KMS-11 (cell line): ENCODE results near the gene TRAF1.

Experiments
- H2AFZ ChIP-seq: fragments of 200-600 bp; sonication (generic); 2 replicates; pipeline ENCODE4 v1.6.1; 2016; ENCODE audit warnings: antibody characterized with exemption, mixed run types, low read depth
- H3K27ac ChIP-seq: fragments of 200-600 bp; sonication (generic); 2 replicates; pipeline ENCODE4 v1.6.1; 2016; ENCODE audit warnings: mild to moderate bottlenecking, mixed run types
- H3K27me3 ChIP-seq: fragments of 200-600 bp; sonication (generic); 2 replicates; pipeline ENCODE4 v1.6.1; 2017; ENCODE audit warnings: mild to moderate bottlenecking, low read depth, mixed run types, moderate library complexity; ENCODE audit not compliant: insufficient read depth
- H3K36me3 ChIP-seq: fragments of 200-600 bp; sonication (generic); 2 replicates; pipeline ENCODE4 v1.6.1; 2017; ENCODE audit warnings: mild to moderate bottlenecking, mixed run types; ENCODE audit not compliant: insufficient read depth
- H3K4me1 ChIP-seq: fragments of 200-600 bp; sonication (generic); 2 replicates; pipeline ENCODE4 v1.6.1; 2016; ENCODE audit warnings: mild to moderate bottlenecking, low read depth, mixed run types; ENCODE audit not compliant: poor library complexity, severe bottlenecking
- H3K4me2 ChIP-seq: fragments of 200-600 bp; sonication (generic); 2 replicates; pipeline ENCODE4 v1.7.0; 2016; ENCODE audit warnings: mild to moderate bottlenecking, mixed run types
- H3K4me3 ChIP-seq: fragments of 200-600 bp; sonication (generic); IDR thresholded peaks from 2 replicates; pipeline ENCODE4 v1.6.1; 2017; ENCODE audit warnings: low read depth, low read length, mixed read lengths; ENCODE audit not compliant: insufficient read depth
- H3K79me2 ChIP-seq: fragments of 200-600 bp; sonication (generic); 2 replicates; pipeline ENCODE4 v1.6.1; 2016; ENCODE audit warnings: low read depth, mixed run types; ENCODE audit not compliant: insufficient read depth
- H3K9ac ChIP-seq: fragments of 200-600 bp; sonication (generic); 2 replicates; pipeline ENCODE4 v1.6.1; 2016; ENCODE audit warnings: mild to moderate bottlenecking, mixed run types
- H4K20me1 ChIP-seq: fragments of 200-600 bp; sonication (generic); 2 replicates; pipeline ENCODE4 v1.6.1; 2016; ENCODE audit warnings: mild to moderate bottlenecking, mixed run types; ENCODE audit not compliant: insufficient read depth
- CTCF ChIP-seq: fragments of 200-600 bp; sonication (generic); conservative IDR thresholded peaks from 2 replicates; pipeline ENCODE4 v1.6.1; 2017; ENCODE audit warnings: low read depth, mild to moderate bottlenecking, antibody characterized with exemption, low read length, moderate library complexity, mixed read lengths

The TRAF1 gene

GRCh38 chr9:120893611-120894307 is 32.8 kb downstream of the TRAF1 start:
- Histone ChIP-seq H3K36me3 (no peaks in the 10 kb centered on the region), H3K27ac (peak overlapping the region; percentile 94), H3K4me3 (no peak overlapping the region), H3K4me2 (peak overlapping the region; percentile 77), H2AFZ (peak overlapping the region; percentile 16; the same call in 1 of the 2 replicates), H4K20me1 (no peaks in the 10 kb centered on the region), H3K27me3 (no peaks in the 10 kb centered on the region), H3K9ac (peak overlapping the region; percentile 53), H3K4me1 (peaks cover 91% of the 10 kb centered on the region), H3K79me2 (no peaks in the 10 kb centered on the region)
- TF ChIP-seq CTCF: no peak

GRCh38 chr9:120892748-120893610 is 33.6 kb downstream of the TRAF1 start:
- peak overlapping the region; percentile 77 for H3K4me2 ChIP-seq
- no peak overlapping the region for H3K4me3 ChIP-seq
- H3K4me1 ChIP-seq: peaks cover 83% of the 10 kb centered on the region
- no peak for TF ChIP-seq CTCF
- H3K27ac ChIP-seq: peak overlapping the region; percentile 94
- H3K79me2 ChIP-seq: no peaks in the 10 kb centered on the region
- H4K20me1 ChIP-seq: no peaks in the 10 kb centered on the region
- peak overlapping the region; percentile 53 for H3K9ac ChIP-seq
- H3K27me3 ChIP-seq: no peaks in the 10 kb centered on the region
- H2AFZ ChIP-seq: peak overlapping the region; percentile 61; the same call in 1 of the 2 replicates
- no peaks in the 10 kb centered on the region for H3K36me3 ChIP-seq

GRCh38 chr9:120891884-120892747 is 34.5 kb downstream of the TRAF1 start:
- TF ChIP-seq CTCF: no peak
- H3K9ac ChIP-seq: peak overlapping the region; percentile 53; the same call in 1 of the 2 replicates
- peak overlapping the region; percentile 77 for H3K4me2 ChIP-seq
- no peaks in the 10 kb centered on the region for H3K36me3 ChIP-seq
- no peaks in the 10 kb centered on the region for H3K79me2 ChIP-seq
- H2AFZ ChIP-seq: peak overlapping the region; percentile 61; the same call in 1 of the 2 replicates
- peak overlapping the region; percentile 94 for H3K27ac ChIP-seq
- H3K4me1 ChIP-seq: peaks cover 77% of the 10 kb centered on the region
- no peaks in the 10 kb centered on the region for H3K27me3 ChIP-seq
- no peaks in the 10 kb centered on the region for H4K20me1 ChIP-seq
- H3K4me3 ChIP-seq: no peak overlapping the region

GRCh38 chr9:120891245-120891883 is 35.2 kb downstream of the TRAF1 start:
- no peaks in the 10 kb centered on the region for H4K20me1 ChIP-seq
- no peaks in the 10 kb centered on the region for H3K27me3 ChIP-seq
- peak overlapping the region; percentile 61; the same call in 1 of the 2 replicates for H2AFZ ChIP-seq
- TF ChIP-seq CTCF: no peak
- peak overlapping the region; percentile 77; the same call in 1 of the 2 replicates for H3K4me2 ChIP-seq
- H3K4me3 ChIP-seq: no peak overlapping the region
- peaks cover 77% of the 10 kb centered on the region for H3K4me1 ChIP-seq
- H3K79me2 ChIP-seq: no peaks in the 10 kb centered on the region
- peak overlapping the region; percentile 94 for H3K27ac ChIP-seq
- peak overlapping the region; percentile 53; the same call in 1 of the 2 replicates for H3K9ac ChIP-seq
- H3K36me3 ChIP-seq: no peaks in the 10 kb centered on the region
